Keratinocyte (primary cell): Measurements from ENCODE around the gene CAPN5.

ENCODE experiments used
- CTCF ChIP-seq, 3 experiments: IDR thresholded peaks in 1 of 3; conservative IDR thresholded peaks in 1 of 3; optimal IDR thresholded peaks in 1 of 3; 2 replicates in 2 of 3; 3 replicates in 1 of 3; pipeline versions ENCODE3 to v1.5.1; 2011; ENCODE audit warnings: low read length in 3 of 3, mild to moderate bottlenecking in 3 of 3, moderate library complexity in 2 of 3, control low read depth in 1 of 3, inconsistent platforms in 1 of 3; ENCODE audit not compliant: insufficient read depth in 2 of 3; ENCODE audit errors: extremely low read depth in 1 of 3
- EZH2 ChIP-seq: IDR thresholded peaks from one replicate; pipeline ENCODE4 v1.6.1; 2012; ENCODE audit warnings: inconsistent platforms, mild to moderate bottlenecking, low read length, moderate library complexity

GRCh38 chr11:77158041-77158695, 91.4 kb downstream of the CAPN5 start:
- TF ChIP-seq CTCF (optimal IDR thresholded peaks at IDR 0.05 in 1 of 3, IDR thresholded peaks at IDR 0.05 in 1 of 3, conservative IDR thresholded peaks at IDR 0.05 in 1 of 3; ENCODE audit: extremely low read depth in 1 of 3, insufficient read depth in 2 of 3, low read length in 3 of 3) (peak in 1 of 3 experiments; percentile 1), EZH2 (no peak)
